Urothelium cell line (cell line): ENCODE measurements around the gene SBF2.

Experiments
- DNase-seq: peaks from one replicate; pipeline ENCODE4 v3.0.0; 2011; ENCODE audit warnings: low spot score, mixed read lengths
- FAIRE-seq: peaks from 2 replicates; lab custom pipeline; 2011; peaks lifted over from hg19 to GRCh38; lab: Jason Lieb, UNC

Gene SBF2

DNA sequence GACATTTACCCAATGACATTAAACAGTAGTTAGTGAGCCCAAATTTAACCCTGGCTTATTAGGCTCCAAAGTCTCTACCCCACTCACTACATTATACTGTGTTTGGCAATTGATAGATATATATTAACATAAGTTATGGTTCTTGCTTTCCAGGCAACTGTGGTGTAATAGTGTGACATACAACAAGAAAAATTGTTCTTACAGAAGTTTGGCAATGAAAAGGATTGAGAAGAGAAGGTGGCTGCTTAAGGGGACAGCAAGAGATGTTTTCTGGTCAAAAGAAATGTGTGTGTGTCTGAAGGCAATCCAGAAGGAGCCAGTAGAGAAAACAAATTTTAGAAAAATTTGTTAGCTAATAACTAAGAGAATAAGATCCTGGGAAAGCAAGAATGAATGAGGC, 497.8 kb downstream of the SBF2 start:
- FAIRE-seq (no peak), DNase-seq (no peak)

DNA sequence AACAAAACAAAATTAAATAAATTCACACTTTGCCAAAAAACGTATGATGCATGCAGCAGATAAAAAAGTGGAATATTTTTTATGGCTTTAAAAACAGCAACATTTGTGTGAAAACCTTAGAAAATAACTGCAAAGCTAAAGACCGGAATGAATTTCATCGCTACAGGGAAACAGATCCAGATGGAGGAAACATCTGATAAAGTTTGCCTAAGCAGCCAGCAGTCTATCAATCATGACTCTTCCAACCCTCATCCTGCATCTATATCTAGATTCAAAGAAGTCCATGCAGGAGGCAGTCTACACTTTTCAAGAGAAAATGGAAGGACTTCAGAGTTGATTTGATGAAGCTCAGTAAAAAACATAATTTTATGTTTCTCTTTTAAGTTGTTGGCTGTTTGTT, 503.3 kb downstream of the SBF2 start:
- DNase-seq (no peak), FAIRE-seq (no peak)

DNA sequence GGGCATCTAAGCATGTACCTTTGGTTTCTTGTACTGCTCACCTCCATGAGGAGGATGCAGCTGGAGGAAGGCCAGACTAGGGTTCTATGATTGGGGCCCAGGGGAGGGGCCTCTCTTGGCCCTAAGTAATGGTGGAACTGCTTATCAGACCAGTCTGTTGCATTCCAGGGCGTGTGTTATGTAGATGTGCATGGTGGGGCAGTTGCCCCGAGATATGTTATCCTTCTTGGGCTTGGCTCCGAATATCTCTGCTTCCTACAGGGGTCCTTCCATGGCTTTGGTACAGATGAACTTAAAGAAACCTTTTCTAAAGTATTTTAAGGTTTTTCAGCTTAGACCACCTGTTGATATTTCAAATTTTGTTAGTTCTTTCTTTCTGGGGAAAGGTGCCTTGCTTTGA, 504.1 kb downstream of the SBF2 start:
- FAIRE-seq (no peak), DNase-seq (no peak)

DNA sequence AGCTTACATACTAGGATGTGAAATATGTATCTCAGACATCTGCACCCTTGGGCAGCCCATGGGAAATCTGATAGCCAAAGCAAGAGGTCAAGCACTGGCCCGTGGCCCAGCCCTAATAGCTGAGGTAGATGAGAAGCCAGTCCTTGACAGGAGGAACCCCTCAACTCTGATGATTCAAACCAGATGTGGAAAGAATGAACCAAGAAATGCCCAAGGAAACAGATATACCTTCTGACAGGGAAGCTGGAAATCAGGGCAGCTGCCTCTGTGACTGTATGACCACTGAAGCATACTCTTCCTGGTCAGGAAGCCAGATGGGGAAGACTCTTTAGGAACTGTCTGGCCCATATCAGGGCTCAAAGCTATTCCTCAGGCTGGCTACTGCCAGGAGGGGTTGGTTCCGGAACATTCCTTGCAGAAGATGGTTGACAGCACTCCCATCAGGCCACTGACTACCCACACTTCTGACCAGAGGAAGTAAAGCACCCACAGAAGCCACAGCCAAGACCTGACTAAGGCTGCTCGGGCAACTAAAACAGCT, 506.0 kb downstream of the SBF2 start:
- FAIRE-seq = no peak
- no peak for DNase-seq

DNA sequence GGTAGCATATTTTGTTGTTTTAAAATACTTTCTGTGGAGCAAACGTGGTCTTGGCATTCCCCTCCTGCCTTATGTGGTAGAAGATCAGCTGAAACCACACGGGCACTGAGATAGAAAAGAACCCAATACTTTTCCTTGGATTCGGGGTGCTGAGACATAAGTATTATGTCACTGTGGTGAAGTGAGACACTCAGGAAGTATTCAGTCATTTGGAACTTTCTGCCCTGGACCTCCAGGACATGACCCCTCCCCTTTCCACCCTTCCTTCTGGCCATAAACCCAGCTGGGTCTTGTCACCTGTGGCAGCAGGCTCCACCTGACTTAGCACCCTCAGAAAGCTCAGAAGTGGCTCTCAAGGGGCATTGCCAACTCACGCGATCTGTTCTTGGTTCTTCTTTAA, 506.8 kb downstream of the SBF2 start:
- FAIRE-seq (no peak), DNase-seq (no peak)

DNA sequence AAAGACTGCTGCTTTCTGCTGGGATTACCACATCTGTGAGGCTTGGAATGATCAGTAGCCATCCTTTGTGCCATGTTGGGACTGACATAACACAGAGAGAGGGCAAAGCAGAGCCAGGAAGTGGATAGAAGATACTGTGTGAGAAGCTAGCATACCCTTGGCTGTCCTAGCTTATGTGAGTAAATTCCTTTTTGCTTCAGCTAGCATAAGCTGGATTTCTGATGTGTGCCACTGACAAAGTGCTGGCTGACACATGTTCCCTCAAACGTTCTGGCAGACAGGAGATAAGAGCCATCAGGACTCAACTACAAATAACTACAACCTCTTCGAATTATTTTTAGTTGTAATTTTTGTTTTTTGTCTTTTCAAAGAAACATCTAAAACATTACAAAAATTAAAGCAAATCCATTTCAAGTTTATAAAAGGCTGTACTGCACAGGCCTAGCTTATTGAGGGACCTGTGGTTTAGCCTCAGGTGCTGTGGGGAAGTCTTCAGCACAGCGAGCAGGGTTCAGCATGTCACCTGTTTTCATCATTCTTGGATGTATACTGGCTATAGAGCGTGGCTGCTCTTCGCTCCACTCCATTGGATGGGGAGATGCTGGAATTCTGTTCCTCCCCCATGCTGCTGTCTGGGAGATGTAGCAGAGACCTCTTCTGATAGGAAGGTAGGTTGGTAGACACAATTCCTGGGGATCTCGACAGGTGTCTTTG, 509.3 kb downstream of the SBF2 start:
- FAIRE-seq = no peak

DNA sequence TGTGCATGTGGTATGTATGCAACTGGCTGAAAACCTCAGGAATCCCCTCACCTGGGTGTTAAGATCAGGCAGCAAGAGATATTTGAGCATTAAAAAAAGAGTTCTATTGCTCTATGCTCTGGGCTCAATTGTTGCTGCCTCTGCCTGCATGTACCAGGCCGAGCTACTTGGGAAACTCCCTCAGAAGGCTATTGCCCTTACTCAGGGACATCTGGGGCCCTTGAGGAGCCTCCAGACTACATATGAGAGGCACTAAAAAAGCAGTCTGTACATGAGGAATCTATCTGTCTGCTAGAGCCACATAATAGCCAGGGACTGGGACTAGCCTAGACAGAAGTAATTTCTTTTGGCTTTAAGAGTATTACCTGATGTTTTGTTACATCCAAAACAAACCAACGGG, 510.0 kb downstream of the SBF2 start:
- DNase-seq (no peak), FAIRE-seq (no peak)

More for the DNA sequence above, 509.3 kb downstream of the SBF2 start:
- no peak for DNase-seq

DNA sequence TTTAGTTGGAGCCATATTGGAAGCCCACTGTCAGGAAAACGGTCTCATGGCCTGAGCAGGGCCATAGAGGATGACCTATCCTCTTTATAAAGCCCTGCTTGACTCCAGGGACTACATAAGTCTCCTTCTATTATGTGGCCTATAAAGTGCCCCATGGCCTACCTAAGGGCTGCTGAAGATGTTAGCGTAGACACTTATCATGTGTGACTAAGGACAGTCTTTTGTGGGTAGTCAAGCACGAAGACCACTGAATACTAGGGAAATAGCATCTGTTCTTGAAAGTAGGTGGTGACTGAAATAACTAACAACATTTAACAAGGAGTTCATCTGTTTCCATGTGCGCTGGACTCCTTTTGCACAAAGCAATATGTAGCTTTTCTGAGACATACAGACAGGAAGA, 513.1 kb downstream of the SBF2 start:
- FAIRE-seq (no peak), DNase-seq (no peak)

DNA sequence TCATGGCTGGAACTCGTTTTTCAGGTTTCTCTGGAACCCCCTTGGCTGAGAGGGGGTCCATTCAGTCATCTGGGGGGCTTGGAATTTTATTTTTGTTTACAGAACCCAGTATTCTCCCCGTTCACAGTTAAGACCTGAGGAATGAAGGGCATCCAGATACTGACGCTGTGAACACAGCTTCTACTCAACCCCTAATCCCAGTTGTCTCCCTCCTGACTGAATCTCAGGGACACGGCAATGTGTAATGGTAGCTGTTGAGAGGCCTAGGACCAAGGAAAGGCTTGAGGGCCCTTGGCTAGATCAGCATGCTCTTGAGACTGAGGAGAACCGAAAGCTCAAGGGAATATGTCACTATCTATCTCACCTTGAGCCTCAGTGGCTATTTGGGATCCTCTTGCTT, 516.5 kb downstream of the SBF2 start:
- no peak for FAIRE-seq
- DNase-seq = no peak

DNA sequence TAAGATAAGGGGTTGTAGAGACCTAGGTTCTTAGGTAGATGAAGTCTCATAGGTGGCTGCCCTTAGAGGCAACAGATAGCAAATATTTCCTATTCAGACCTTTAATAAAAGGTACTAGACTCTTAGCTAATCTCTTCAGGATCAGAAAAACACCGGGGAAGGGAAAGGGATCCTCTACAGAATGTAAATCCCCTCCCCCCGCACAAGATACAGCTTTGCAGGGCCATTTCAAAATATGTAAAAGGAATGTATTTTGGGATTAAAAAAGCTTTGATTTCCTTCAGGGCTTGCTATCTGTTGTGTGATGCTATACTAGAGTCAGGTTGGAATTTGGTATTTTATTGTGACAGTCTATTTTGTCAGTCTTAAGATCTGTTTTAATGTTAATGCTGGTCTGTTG, 517.0 kb downstream of the SBF2 start:
- DNase-seq (no peak), FAIRE-seq (no peak)

DNA sequence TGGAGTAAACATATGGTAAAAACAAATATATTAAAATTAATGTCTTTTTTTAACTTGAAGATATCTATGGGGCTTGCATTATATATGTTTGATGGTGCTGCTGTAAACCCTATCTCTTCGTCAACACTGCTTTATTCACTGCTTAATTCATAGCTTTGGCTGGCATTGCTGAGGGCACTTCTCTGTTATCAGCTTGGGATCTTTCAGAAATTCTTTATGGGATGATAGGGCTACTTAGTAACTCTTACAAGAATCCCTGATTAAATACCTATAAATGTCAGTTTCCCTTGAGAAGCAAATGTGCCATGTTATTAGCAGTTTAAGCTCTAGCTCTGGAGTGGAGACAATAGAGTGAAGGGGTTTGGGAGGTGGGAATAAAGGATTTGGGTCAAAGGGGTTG, 517.8 kb downstream of the SBF2 start:
- FAIRE-seq (no peak), DNase-seq (no peak)

DNA sequence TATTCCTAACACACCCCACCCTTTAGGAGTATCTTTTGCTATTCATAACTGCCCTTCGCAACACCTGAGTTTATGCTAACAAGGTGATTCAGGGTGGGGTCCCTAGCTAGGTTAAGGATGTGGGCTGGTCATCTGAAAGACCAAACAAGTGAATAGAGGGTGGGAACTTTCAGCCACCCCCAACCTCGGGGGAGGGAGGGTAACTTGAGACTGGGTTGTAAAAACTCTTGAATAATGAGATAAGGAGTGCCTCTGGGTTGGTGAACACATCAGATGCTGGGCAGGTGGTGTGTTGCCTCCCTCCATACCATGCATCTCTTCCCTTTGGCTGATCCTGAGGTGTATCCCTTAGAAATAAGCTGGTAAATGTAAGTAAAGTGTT, 518.6 kb downstream of the SBF2 start:
- FAIRE-seq (no peak), DNase-seq (no peak)

DNA sequence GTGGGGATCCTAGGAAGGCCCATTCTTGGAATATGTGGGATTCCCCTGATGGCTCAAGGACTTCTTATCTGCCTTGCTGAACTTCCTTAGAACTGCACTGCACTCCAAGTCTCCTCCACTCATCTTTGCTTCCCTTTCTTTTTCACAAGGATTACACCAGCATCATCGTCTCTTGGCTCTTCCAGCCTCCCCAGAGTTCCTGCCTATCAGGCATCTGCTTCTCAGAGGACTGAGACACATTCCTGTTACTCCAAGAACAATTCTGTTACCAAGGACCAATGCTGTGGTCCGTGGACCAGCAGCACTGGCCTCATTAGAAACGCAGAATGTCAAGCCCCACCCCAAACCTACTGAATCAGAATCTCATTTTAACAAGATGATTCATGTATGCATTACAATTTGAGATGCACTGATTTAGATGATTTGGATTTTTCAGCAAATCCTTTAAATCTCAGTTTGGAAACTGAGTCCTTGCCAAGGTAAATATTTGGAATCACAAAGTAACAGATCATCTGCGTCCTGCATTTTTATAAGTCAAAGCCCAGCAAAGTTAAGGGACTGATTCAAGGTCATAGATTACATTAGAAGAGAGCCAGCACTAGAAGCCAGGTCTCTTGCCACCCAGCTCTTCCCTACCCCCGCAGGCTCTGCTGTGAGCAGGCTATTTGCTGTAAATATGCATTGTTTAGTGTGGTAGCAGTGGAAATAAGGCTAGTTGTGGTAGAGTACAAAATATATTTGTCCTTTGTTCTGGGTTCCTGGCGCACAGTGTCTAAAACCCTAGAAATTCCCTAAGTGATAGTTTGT, 519.2 kb downstream of the SBF2 start:
- DNase-seq (no peak), FAIRE-seq (no peak)

DNA sequence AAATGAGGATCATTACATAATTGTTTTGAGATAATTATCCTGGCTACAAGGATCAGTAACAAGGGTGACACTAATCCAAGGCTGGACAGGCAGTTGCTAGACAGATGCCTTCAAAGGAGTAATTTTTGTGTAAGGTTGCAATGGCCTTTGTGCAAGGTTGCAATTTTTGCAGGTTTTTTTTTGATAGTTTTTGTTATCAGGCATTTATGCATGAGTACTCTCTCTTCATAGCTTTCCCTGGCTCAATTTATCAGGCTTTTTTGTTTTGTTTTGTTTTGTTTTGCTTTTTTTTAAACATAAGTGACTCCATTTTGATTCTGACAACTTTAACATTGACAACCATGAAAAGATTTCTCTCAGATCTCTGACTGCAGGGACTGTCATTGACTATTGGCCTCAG, 519.9 kb downstream of the SBF2 start:
- FAIRE-seq = no peak

DNA sequence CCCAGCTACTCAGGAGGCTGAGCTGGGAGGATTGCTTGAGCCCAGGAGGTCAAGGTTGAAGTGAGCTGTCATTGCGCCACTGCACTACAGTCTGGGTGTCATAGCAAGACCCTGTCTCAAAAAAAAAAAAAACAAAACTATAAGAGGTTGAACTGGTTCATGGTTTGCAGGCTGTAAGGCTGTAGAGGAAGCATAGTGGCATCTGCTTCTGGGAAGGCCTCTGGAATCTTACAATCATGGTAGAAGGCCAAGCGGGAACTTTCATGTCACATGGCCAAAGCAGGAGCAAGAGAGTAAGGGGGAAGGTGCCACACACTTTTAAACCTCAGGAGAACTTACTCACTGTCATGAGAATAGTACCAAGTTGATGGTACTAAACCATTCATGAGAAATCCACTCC, 520.5 kb downstream of the SBF2 start:
- FAIRE-seq (no peak), DNase-seq (no peak)

More for the DNA sequence above, 519.9 kb downstream of the SBF2 start:
- no peak for DNase-seq

DNA sequence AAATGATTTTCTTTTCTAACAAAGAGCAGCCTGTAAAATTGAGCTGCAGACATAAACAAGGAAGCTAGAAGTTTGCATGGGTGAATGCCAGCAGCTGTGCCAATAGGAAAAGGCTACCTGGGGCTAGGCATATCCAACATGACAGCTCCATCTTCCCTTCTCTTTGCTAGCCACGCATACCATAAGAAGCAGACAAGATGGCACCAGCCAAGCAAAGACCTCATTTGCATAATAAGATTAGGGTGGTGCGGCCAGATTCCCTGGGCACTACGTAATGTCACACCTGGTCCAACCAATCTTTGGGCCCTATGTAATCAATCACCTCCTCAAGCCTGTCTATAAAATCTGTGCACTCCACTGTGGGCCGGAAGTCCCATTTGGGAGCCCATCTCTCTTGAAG, 521.8 kb downstream of the SBF2 start:
- no peak for DNase-seq
- FAIRE-seq = no peak

DNA sequence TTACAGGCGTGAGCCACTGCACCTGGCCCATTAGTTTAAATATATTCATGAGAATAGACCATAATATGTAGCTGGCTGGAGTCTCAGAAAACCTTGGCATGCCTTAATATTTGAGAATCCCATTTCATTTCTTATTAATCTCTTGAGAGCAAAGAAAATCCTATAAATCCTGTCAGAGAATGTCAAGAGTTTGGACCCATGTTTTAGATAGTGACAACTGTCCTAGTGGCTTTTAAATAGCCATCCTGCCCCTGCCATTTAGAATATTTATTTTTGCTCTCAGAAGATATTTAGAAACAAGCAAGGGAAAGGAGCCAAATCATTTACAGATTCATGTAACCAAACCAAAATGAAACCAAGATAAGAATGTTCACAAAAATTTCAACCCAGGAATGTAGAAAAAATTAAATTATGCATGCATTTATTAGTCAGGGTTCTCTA, 522.9 kb downstream of the SBF2 start:
- FAIRE-seq (no peak), DNase-seq (no peak)

DNA sequence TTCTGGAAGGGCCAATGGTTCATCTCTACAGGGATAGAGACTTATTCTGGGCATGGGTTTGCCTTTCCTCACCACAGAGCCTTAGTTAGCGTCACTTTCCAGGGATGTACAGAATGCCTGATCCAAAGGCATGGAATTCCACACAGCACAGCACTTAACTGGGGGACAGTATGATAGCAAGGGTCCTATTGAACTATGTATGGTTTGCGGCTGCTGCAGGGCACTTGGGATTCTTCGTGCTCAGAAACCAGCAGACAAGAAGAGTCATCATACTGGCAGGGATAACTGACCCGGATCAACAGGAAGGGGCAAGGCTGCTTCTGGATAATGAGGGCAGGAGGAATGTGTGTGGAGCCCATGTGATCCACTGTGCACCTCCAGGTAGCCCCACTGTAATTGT, 524.4 kb downstream of the SBF2 start:
- FAIRE-seq (no peak), DNase-seq (no peak)

DNA sequence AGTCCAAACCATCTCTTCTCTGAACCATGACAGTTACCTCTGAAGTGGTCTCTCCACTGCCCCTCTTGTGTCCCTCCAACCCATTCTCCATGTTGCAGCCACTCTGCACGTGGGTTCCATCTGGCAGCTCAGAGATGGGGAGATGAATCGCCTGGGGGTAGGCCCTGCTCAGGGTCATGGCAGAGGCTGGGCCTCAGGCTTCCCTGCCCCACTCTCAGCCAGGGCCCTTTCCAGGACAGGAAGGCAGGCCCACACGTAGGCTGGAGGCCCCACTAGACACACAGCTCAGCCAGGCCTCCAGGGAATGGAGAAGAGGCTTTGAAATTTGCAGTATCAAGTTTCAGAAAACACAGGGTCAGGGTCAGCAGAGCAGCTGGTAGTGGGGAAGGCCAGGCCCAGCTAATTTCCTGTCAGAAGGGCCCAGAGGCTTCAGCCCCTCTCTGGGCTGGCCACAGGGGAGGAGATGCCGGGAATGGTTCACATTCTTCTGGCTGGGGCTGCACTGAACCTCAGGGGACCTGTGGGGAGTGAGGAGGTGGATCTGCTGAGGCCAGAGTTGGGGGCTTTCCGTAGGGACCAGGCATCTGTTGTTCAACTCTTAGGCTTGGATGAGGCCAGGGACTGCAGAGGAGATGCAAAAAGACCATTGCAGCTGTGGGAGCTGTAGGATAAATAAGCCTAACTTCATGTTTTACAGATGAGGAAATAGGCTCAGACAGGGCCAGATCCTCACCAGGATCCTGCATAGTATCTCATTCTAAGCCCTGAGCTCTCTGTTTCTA, 528.5 kb downstream of the SBF2 start:
- FAIRE-seq = no peak
- peak; percentile 48 for DNase-seq

DNA sequence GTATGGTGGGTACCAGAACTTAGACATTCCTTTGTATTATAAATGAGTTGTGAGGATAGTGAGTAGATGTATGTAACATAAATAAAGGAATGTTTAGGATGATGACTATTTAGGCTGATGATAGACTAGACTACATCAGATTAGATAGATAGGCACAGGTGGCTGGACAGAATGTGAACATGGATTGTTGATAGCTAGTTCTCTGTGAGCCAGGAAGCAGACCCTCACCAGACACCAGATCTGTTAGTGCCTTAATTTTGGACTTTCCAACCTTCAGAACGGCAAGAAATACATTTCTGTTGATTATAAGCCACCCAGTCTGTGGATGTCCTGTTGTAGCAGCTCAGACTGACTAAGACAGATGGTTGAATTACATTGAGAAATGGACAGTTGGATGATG, 530.7 kb downstream of the SBF2 start:
- FAIRE-seq (no peak), DNase-seq (no peak)

DNA sequence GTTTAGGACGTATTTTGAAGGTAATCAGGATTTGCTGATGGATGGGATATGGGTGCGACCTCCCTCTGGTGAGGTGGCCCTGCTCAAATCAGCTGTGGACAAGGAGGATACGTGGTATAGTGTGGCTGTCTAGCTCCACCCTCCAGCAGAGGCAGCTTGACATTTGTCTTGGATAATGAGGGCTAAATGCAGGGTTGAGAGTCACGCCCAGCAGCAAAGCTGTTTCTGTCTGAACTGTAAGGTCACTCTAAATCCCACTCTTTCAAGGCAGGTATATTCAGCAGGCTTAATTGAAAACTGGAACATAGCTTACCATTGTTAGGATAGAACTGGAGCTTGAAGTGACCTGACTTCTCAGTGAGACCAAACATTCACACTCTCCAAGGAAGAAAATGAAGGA, 531.5 kb downstream of the SBF2 start:
- DNase-seq (no peak), FAIRE-seq (no peak)
